ENCODE results near the gene TMEM131. TPM values are rescaled to one million over a fixed set of nuclear protein-coding genes. Genes with fewer than 3 reads are reported as not detected.

The TMEM131 gene
- total and polyA plus RNA-seq, 2 of the 8 experiments (the other 6 are each of a cell fraction or from before 2014, with no cell fraction given): 9.7 to 22.9 TPM

- Histone ChIP-seq H2BK120ac (replicated peaks; ENCODE audit: low read depth, low read length) (no peak overlapping the region), H2BK12ac (ENCODE audit: low read depth, low read length) (no peak overlapping the region), H3K14ac (ENCODE audit: insufficient read length) (no peak overlapping the region), H2BK5ac (ENCODE audit: low read depth, low read length) (no peak overlapping the region), H4K5ac (ENCODE audit: insufficient read length, low read depth, low read length) (no peak overlapping the region), H3K4ac (replicated peaks; ENCODE audit: insufficient read length, low read depth, low read length) (no peak overlapping the region), H3K23me2 (ENCODE audit: low read depth, low read length) (no peaks in the 10 kb centered on the region), H3K9ac (replicated peaks in 1 of 4; ENCODE audit: extremely low read depth in 1 of 4, low read depth in 3 of 4, low read length in 3 of 4) (no peak overlapping the region), H3K4me1 (replicated peaks in 1 of 4; ENCODE audit: control insufficient read depth in 3 of 4, insufficient read depth in 4 of 4, low read length in 3 of 4) (peaks cover 0 to 1% (median under 1%) of the 10 kb centered on the region in 4 experiments; a peak in 4 of 7 replicates), H3K4me2 (ENCODE audit: insufficient read depth in 1 of 2, low read depth in 2 of 2, low read length in 2 of 2) (no peak overlapping the region), H2BK15ac (ENCODE audit: low read length) (no peak overlapping the region), H2AFZ (ENCODE audit: low read length) (no peak overlapping the region), H3K9me3 (ENCODE audit: insufficient read depth in 2 of 2, low read depth in 1 of 2, low read length in 1 of 2) (no peaks in the 10 kb centered on the region), H3K23ac (ENCODE audit: insufficient read length) (no peak overlapping the region), H3K27me3 (replicated peaks in 1 of 4; ENCODE audit: control insufficient read depth in 3 of 4, extremely low read depth in 1 of 4, insufficient read depth in 3 of 4, low read length in 3 of 4) (no peaks in the 10 kb centered on the region; a peak in 1 of 7 replicates), H3K27ac (ENCODE audit: low read depth, low read length) (no peak overlapping the region), H3K36me3 (ENCODE audit: control insufficient read depth in 2 of 4, insufficient read depth in 4 of 4, low read length in 3 of 4) (peaks cover 0 to 20% (median 5%) of the 10 kb centered on the region in 4 experiments; a peak in 5 of 8 replicates), H4K20me1 (replicated peaks in 1 of 2; ENCODE audit: control insufficient read depth in 1 of 2, insufficient read depth in 2 of 2, low read length in 2 of 2) (no peaks in the 10 kb centered on the region), H2BK20ac (ENCODE audit: low read length) (no peak overlapping the region), H3K56ac (replicated peaks; ENCODE audit: insufficient read length, low read depth, low read length) (no peak overlapping the region), H3K4me3 (ENCODE audit: extremely low read depth in 1 of 4, insufficient read depth in 2 of 4, low read depth in 3 of 4, low read length in 4 of 4) (no peak overlapping the region), H4K8ac (ENCODE audit: extremely low read depth, insufficient read depth, low read length) (no peak overlapping the region), H3K18ac (ENCODE audit: extremely low read depth, low read length) (no peak overlapping the region), H2AK5ac (ENCODE audit: low read depth, low read length) (no peak overlapping the region), H4K91ac (replicated peaks; ENCODE audit: insufficient read length, low read length) (no peak overlapping the region), H3K79me1 (ENCODE audit: low read depth, low read length) (no peaks in the 10 kb centered on the region; the same call in 1 of the 2 replicates), H3K79me2 (ENCODE audit: control insufficient read depth in 1 of 2, insufficient read depth in 2 of 2, low read length in 2 of 2) (no peaks in the 10 kb centered on the region)
- POLR2A ChIA-PET (ENCODE audit: partially characterized antibody): no interaction called here
- WGBS, 2 experiments (ENCODE audit: extremely low coverage in 1 of 2, insufficient coverage in 1 of 2, insufficient read length in 1 of 2, insufficient replicate concordance in 2 of 2, low coverage in 1 of 2, low lambda C conversion rate in 2 of 2, missing lambda C conversion rate in 1 of 2): 90% methylated on average over 18 of the region's 18 CpGs; no CpG with 5 or more reads in 1 of the 2 experiments
- CTCF ChIA-PET (ENCODE audit: partially characterized antibody): interaction anchor here (1.8 kb wide), 1 partner anchor 16 kb away, joined by 4 read pairs; no protein-coding TSS in a partner anchor
- FAIRE-seq (no peak), DNase-seq (ENCODE audit: low read depth in 1 of 2, low spot score in 2 of 2) (no peak)
- TF ChIP-seq EZH2 (IDR thresholded peaks at IDR 0.05; ENCODE audit: low read depth, low read length, severe bottlenecking): no peak
- no peak for TF ChIP-seq SP1 (IDR thresholded peaks at IDR 0.05; ENCODE audit: low read depth, low read length)
- TF ChIP-seq KDM1A (IDR thresholded peaks at IDR 0.05; ENCODE audit: borderline replicate concordance, low read length): no peak
- TF ChIP-seq USF2 (IDR thresholded peaks at IDR 0.05; ENCODE audit: low read length): no peak
Measured at GRCh38 chr2:97757062-97757461, 238.7 kb downstream of the TMEM131 start.

Data from H1 (cell line).